AG09319 (cell line): ENCODE results near the gene SLK.

Experiments used
- DNase-seq: peaks from one replicate; pipeline ENCODE4 v3.0.0-alpha.2; 2010; ENCODE audit warnings: low read depth; ENCODE audit errors: extremely low read depth
- CTCF ChIP-seq: IDR thresholded peaks from 2 replicates; pipeline ENCODE4 v1.5.1; 2011; ENCODE audit warnings: low read depth, mild to moderate bottlenecking, inconsistent platforms, low read length, moderate library complexity

The SLK gene

DNA sequence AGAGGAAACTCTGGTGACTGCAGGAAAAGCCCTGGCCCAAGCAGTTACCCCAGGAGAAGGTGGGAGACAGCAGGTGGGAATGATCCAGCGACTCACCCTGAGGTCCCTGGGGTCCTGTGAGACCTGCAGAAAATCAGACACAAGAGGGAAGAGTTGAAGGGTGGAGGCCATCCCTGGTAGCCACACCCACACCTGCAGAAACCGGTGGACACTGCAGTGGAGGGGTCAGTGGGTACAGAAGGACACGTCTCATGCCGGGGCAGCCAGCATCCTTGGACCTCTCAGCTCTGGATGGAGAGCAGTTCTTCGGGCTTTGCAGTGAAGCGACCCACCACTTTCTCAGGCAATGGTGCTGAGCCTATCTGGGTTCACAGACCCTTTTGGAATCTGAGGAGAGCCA is 79.7 kb downstream of the SLK start:
- DNase-seq: no peak

GRCh38 chr10:104049504-104050250 is 82.7 kb downstream of the SLK start:
- no peak for DNase-seq

More for the DNA sequence above, 79.7 kb downstream of the SLK start:
- no peak for TF ChIP-seq CTCF

DNA sequence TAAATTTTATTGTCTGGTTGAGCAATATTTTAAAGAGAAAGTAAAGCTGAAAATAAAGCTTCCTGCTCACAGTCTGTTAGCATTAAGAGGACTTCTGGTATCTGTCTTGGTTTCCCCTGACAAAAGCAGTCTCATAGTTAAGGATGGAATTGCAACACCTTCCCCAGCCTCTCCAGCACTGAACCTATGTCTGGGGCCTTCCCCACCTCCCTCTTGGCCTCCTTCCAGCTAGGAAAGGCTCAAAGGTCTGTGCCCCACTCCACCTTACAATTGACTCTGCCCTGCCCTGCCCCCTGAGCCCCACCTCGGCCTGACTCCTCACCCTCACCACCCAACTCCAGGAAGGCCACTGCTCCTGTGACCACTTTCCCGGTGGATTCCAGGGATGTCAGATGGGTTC is 85.5 kb downstream of the SLK start:
- no peak for DNase-seq
- no peak for TF ChIP-seq CTCF

More at GRCh38 chr10:104049504-104050250, 82.7 kb downstream of the SLK start:
- TF ChIP-seq CTCF: no peak

DNA sequence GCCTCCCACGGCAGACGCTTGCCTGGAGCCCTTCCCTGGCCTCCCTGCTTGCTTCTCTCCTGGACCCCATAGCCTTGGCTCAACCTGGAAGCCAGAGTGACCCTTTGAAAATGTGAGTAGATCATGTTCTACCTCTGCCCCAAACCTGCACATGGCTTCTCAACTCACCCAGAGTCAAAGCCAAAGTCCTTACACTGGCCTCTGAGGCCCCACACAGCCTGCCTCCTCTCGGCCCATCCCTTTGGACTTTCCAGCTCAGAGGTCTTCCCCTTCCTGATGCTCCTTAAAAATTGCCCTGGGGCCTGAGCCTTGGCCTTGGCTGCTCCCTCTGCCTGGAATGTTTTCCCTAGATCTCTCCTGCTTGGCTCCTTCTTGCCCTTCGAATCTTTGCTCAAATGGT is 86.3 kb downstream of the SLK start:
- no peak for TF ChIP-seq CTCF
- no peak for DNase-seq

- peak; percentile 18 for DNase-seq
These were observed 87.5 kb downstream of the SLK start for GRCh38 chr10:104054430-104054829.

DNA sequence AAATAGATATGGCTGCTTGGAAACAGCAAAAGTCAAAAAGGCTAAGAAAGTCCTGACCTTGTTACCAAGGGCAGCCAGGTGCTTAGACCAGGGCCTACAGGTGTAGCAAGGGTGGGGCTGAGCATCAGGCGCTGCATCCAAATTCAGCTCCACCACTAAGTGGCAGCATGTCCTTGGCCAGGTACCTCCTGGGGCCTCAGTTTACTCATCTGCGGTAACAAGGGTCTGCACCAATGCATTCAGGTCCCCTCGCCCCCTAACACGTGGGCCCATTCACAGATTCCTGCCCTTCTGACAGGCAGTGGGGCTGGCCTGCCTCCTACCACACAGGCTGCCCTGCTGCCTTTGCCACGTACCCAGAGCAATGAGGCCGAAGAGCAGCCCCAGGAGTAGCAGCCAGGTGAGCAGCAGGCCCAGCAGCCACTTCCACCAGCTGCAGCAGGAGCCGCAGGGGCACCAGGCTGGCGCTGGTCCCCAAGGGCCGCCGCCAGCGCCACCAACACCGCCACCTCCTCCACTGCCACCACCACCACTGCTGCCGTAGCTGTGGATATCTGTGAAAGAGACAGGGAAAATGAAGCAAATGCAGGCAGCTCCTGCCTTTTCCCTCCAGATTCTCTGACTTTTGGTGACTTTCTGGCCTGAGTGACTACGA is 89.8 kb downstream of the SLK start:
- DNase-seq: no peak
- no peak for TF ChIP-seq CTCF

More at GRCh38 chr10:104054430-104054829, 87.5 kb downstream of the SLK start:
- no peak for TF ChIP-seq CTCF

- no peak for DNase-seq
- no peak for TF ChIP-seq CTCF
These were observed 90.8 kb downstream of the SLK start for GRCh38 chr10:104057717-104058116.
